Caco-2 (cell line): Measurements from ENCODE around the gene UTP3. TPM values are rescaled to one million over a fixed set of nuclear protein-coding genes. Genes with fewer than 3 reads are reported as not detected.
A peak's percentile ranks its signal among the peaks of the same experiment; 100 is the strongest.
"Not testable (repeated sequence)": the region's sequence is repeated elsewhere in the genome, so short reads cannot be mapped to it uniquely, and the experiment has no call there.

Experiments
- Bru-seq: library from RNA; stranded (reverse); fragments of 400-500 nt; gene quantifications from one replicate; lab custom pipeline; 2021; lab: Mats Ljungman, UMichigan
- BruChase-seq, 2 experiments: library from RNA; stranded (reverse); fragments of 400-500 nt; gene quantifications; one replicate each; lab custom pipeline; 2021; lab: Mats Ljungman, UMichigan
- BruUV-seq: library from RNA; stranded (reverse); fragments of 400-500 nt; replicated peaks from 2 replicates; lab custom pipeline; 2021; lab: Mats Ljungman, UMichigan
- CTCF ChIA-PET: fragments of 300-600 bp; sonication (Branson Sonifier 250); formaldehyde crosslinking; loops from one replicate; lab custom pipeline; 2022; ENCODE audit warnings: antibody characterized with exemption; lab: Charles Lee
- POLR2A ChIA-PET: fragments of 300-600 bp; sonication (Branson Sonifier 250); formaldehyde crosslinking; loops from one replicate; lab custom pipeline; 2022; ENCODE audit warnings: antibody characterized with exemption; lab: Charles Lee
- DNase-seq, 2 experiments: peaks; one replicate each; pipeline versions ENCODE4 v3.0.0 to v3.0.0-alpha.2; 2020 to 2022
- H3K27me3 ChIP-seq: replicated peaks from 2 replicates; pipeline ENCODE4 v1.6.0; 2011; ENCODE audit warnings: low read length; ENCODE audit not compliant: control insufficient read depth, insufficient read depth
- H3K36me3 ChIP-seq: 2 replicates; pipeline ENCODE4 v1.5.1; 2011; ENCODE audit warnings: low read length; ENCODE audit not compliant: control insufficient read depth, insufficient read depth
- H3K4me1 ChIP-seq: fragments of 250-450 bp; sonication (Bioruptor Pico); 2 replicates; pipeline ENCODE4 v1.5.1; 2020; ENCODE audit warnings: mild to moderate bottlenecking
- H3K4me3 ChIP-seq: 2 replicates; pipeline ENCODE4 v1.5.1; 2011; ENCODE audit warnings: low read depth, mild to moderate bottlenecking, control low read depth, low read length
- H3K9me3 ChIP-seq: fragments of 250-450 bp; sonication (Bioruptor Pico); 2 replicates; pipeline ENCODE4 v1.5.1; 2020; ENCODE audit warnings: mild to moderate bottlenecking, moderate library complexity
- H3K27ac Mint-ChIP-seq: one replicate; pipeline ENCODE4 v1.8.0; 2022; ENCODE audit warnings: mixed read lengths; ENCODE audit not compliant: unreplicated experiment
- H3K27me3 Mint-ChIP-seq: one replicate; pipeline ENCODE4 v1.8.0; 2022; ENCODE audit warnings: mixed read lengths; ENCODE audit not compliant: insufficient read depth, unreplicated experiment
- H3K36me3 Mint-ChIP-seq: one replicate; pipeline ENCODE4 v1.8.0; 2022; ENCODE audit warnings: mild to moderate bottlenecking, mixed read lengths; ENCODE audit not compliant: insufficient read depth, unreplicated experiment
- H3K4me1 Mint-ChIP-seq: one replicate; pipeline ENCODE4 v1.8.0; 2022; ENCODE audit warnings: low read depth, mixed read lengths; ENCODE audit not compliant: unreplicated experiment
- H3K4me3 Mint-ChIP-seq: one replicate; pipeline ENCODE4 v1.8.0; 2022; ENCODE audit warnings: mild to moderate bottlenecking, moderate library complexity, mixed read lengths; ENCODE audit not compliant: unreplicated experiment
- H3K9me3 Mint-ChIP-seq: one replicate; pipeline ENCODE4 v1.8.0; 2022; ENCODE audit warnings: mixed read lengths; ENCODE audit not compliant: unreplicated experiment
- intact Hi-C: fragments of 100-400 bp; cut with micrococcal nuclease; formaldehyde crosslinking; loops from one replicate; pipeline ENCODE4 v1.10.0; 2022; ENCODE audit not compliant: unreplicated experiment
- long read RNA-seq: library from polyadenylated mRNA; stranded (forward); transcript quantifications from one replicate; pipeline ENCODE4 v2.0.0, GENCODE V29; 2022
- total RNA-seq: library from RNA; stranded (reverse); gene quantifications from 2 replicates; pipeline ENCODE4 v1.2.3, GENCODE V29; 2022
- TF ChIP-seq, protein P1 (sequence below), 2 experiments: fragments of 200-600 bp in 1 of 2; IDR thresholded peaks; 1 replicate in 1 of 2; 2 replicates in 1 of 2; pipeline versions ENCODE4 v1.5.1 to v1.8.0; 2011 to 2022; ENCODE audit warnings: antibody characterized with exemption in 1 of 2, control low read depth in 1 of 2, inconsistent platforms in 1 of 2, low read depth in 1 of 2, low read length in 1 of 2, mild to moderate bottlenecking in 1 of 2, moderate library complexity in 1 of 2; ENCODE audit not compliant: insufficient read depth in 1 of 2, severe bottlenecking in 1 of 2, unreplicated experiment in 1 of 2

Gene UTP3, protein sequence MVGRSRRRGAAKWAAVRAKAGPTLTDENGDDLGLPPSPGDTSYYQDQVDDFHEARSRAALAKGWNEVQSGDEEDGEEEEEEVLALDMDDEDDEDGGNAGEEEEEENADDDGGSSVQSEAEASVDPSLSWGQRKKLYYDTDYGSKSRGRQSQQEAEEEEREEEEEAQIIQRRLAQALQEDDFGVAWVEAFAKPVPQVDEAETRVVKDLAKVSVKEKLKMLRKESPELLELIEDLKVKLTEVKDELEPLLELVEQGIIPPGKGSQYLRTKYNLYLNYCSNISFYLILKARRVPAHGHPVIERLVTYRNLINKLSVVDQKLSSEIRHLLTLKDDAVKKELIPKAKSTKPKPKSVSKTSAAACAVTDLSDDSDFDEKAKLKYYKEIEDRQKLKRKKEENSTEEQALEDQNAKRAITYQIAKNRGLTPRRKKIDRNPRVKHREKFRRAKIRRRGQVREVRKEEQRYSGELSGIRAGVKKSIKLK
- total RNA-seq (28.2 and 31.4 TPM in 2 replicates), Bru-seq, nascent RNA (percentile 97 among the genes with signal in this experiment), BruChase-seq, experiment 1, labeled RNA remaining after a 2-hour chase (percentile 99 among the genes with signal in this experiment), BruChase-seq, experiment 2, labeled RNA remaining after a 6-hour chase (percentile 97 among the genes with signal in this experiment)
- long read RNA-seq, transcript UTP3-201 (1 exons, 2,073 nt): major isoform, 17 of 17 reads
- long read RNA-seq, partial matches to known transcripts: 0 of 17 reads
- long read RNA-seq, other reads (novel, unspliced or antisense): 0 of 17 reads

DNA sequence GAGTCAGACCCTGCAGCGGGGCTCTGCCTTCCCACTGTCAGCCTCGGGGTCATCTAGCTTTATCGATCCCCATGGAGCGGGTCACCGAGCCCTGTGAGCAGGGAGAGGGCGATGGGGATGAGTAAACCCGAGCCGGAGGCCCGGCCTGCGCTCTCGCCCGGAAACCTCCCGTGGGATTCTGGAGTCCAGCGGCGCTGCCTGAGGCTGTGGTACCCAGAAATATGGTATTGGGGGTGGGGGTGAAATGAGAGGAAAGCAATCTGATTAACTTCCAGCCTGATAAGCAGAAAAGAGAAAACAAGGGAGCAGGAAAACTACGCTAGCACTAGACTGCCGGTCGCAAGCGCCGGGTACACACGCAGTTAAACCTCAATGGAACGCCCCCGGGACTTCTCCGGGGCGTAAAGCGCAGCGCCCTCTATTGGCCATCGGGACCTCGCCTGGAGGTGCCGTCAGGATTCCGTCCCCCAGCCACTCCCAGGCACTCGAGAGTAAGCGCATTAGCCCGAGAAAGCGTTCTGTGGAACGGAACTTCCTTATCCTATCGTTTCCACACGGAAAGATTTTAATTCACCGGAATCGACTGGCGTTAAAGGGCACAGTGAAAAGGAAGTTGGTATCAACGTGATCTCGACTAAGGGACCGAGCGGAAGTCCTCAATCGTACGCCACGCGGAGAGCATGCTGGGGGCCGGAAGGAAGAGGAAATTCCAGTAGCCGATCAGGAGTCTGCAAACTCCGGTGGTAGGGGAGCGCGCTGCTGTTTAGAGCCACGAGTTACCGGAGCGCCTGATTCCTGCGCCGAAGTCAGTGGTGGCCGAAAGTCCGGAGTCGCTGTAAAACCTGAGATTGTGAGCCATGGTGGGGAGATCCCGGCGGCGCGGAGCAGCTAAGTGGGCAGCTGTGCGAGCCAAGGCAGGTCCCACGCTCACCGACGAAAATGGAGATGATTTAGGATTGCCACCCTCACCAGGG is at the start of gene UTP3:
Gene UTP3, plus strand, starts transcription at position 712 of the 974 bp plus-strand sequence. Its CDS starts 146 bp downstream, at position 858.
- Histone ChIP-seq H3K9me3 (no peaks in the 10 kb centered on the region), H3K36me3 (no peaks in the 10 kb centered on the region), H3K27me3 (no peaks in the 10 kb centered on the region), H3K4me1 (peaks cover 6% of the 10 kb centered on the region; the same call in 1 of the 2 replicates), H3K4me3 (peak within 1 kb of the TSS; percentile 85)
- H3K9me3 Mint-ChIP-seq: no peaks in the 10 kb centered on the region
- intact Hi-C loops: loop anchor here (1.0 to 5.0 kb wide), 5 partner anchors 16 to 305 kb away; partner anchors contain the start of gene DCK
- H3K27me3 Mint-ChIP-seq: no peaks in the 10 kb centered on the region
- DNase-seq: peak; percentile 93 to 94
- H3K27ac Mint-ChIP-seq: peak within 1 kb of the TSS; percentile 88
- peak within 1 kb of the TSS; percentile 96 for H3K4me3 Mint-ChIP-seq
- TSS peak; percentile 99 for BruUV-seq
- H3K36me3 Mint-ChIP-seq: peaks cover 40% of the 10 kb centered on the region
- ChIA-PET POLR2A (interaction anchor here (1.2 to 1.3 kb wide), 2 partner anchors 16 to 17 kb away, joined by 5 to 7 read pairs; no protein-coding TSS in a partner anchor), CTCF (interaction anchor here (0.5 to 1.3 kb wide), 4 partner anchors 16 to 322 kb away, joined by 3 to 8 read pairs (median 4); no protein-coding TSS in a partner anchor)
- TF ChIP-seq, protein P1, sequence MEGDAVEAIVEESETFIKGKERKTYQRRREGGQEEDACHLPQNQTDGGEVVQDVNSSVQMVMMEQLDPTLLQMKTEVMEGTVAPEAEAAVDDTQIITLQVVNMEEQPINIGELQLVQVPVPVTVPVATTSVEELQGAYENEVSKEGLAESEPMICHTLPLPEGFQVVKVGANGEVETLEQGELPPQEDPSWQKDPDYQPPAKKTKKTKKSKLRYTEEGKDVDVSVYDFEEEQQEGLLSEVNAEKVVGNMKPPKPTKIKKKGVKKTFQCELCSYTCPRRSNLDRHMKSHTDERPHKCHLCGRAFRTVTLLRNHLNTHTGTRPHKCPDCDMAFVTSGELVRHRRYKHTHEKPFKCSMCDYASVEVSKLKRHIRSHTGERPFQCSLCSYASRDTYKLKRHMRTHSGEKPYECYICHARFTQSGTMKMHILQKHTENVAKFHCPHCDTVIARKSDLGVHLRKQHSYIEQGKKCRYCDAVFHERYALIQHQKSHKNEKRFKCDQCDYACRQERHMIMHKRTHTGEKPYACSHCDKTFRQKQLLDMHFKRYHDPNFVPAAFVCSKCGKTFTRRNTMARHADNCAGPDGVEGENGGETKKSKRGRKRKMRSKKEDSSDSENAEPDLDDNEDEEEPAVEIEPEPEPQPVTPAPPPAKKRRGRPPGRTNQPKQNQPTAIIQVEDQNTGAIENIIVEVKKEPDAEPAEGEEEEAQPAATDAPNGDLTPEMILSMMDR (IDR thresholded peaks at IDR 0.05; ENCODE audit: insufficient read depth in 1 of 2, low read depth in 1 of 2, low read length in 1 of 2, severe bottlenecking in 1 of 2, unreplicated experiment in 1 of 2): peak; percentile 77 to 89
- peaks cover 16% of the 10 kb centered on the region for H3K4me1 Mint-ChIP-seq

DNA sequence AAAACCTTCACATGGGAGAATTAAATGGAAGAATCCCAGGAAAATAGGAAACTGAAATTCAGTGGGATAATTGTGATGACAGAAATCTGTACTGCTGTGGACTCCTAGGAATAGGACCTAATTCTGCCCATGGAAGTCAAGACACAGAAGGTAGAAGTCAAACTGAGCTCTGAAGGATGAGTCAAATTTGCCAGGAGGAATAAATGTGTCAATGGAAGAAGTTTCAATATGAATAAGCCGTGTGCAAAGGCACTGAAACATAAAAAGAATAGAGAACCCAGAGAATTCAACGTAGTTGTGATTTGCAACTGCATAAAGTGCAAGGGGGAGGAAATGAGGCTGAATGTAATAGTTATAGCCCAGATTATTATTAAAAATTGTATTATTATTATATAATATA is 48.1 kb upstream of the UTP3 start:
- H3K4me3 ChIP-seq: no peak overlapping the region
- H3K9me3 Mint-ChIP-seq: no peaks in the 10 kb centered on the region
- TF ChIP-seq, protein P1 (IDR thresholded peaks at IDR 0.05; ENCODE audit: insufficient read depth in 1 of 2, low read depth in 1 of 2, low read length in 1 of 2, severe bottlenecking in 1 of 2, unreplicated experiment in 1 of 2): no peak
- intact Hi-C loops: no loop called here
- H3K4me1 Mint-ChIP-seq: no peaks in the 10 kb centered on the region
- H3K36me3 ChIP-seq: no peaks in the 10 kb centered on the region
- no peaks in the 10 kb centered on the region for H3K27me3 ChIP-seq
- no TSS peak for BruUV-seq
- H3K36me3 Mint-ChIP-seq: no peaks in the 10 kb centered on the region
- ChIA-PET CTCF (no interaction called here), POLR2A (no interaction called here)
- peaks cover 5% of the 10 kb centered on the region for H3K27me3 Mint-ChIP-seq
- H3K9me3 ChIP-seq: no peaks in the 10 kb centered on the region
- H3K27ac Mint-ChIP-seq: no peak overlapping the region
- DNase-seq: no peak
- H3K4me3 Mint-ChIP-seq: no peak overlapping the region
- no peaks in the 10 kb centered on the region for H3K4me1 ChIP-seq

DNA sequence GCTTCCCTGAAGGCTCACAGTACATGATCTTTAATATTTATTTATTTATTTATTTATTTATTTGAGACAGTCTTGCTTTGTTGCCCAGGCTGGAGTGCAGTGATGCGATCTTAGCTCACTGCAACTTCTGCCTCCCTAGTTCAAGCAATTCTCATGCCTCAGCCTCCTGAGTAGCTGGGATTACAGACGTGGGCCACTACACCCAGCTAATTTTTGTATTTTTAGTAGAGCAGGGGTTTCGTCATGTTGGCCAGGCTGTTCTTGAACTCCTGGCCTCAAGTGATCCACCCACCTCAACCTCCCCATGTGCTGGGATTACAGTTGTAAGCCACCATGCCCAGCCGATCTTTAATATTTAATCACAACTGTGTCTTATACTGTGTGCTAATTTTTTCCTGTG is 37.6 kb upstream of the UTP3 start:
- H3K4me1 ChIP-seq, H3K27me3 Mint-ChIP-seq, H3K27me3 ChIP-seq, H3K4me3 Mint-ChIP-seq, H3K9me3 ChIP-seq, H3K36me3 ChIP-seq, H3K4me3 ChIP-seq, H3K4me1 Mint-ChIP-seq, POLR2A ChIA-PET, H3K36me3 Mint-ChIP-seq, H3K9me3 Mint-ChIP-seq, CTCF ChIA-PET, BruUV-seq, DNase-seq, H3K27ac Mint-ChIP-seq: not testable (repeated sequence)
- intact Hi-C loops: loop anchor here (5.0 kb wide), 1 partner anchor 57 kb away; no protein-coding TSS in a partner anchor
